Suprapubic skin (tissue), 4 donors: ENCODE data around the gene RHBDL2. TPM values are rescaled to one million over a fixed set of nuclear protein-coding genes. Genes with fewer than 3 reads are reported as not detected.

Experiments
- DNase-seq, 2 donors: peaks; one replicate each; pipeline ENCODE4 v3.0.0-alpha.2; 2019; ENCODE audit warnings: low spot score in 2 of 2
- H3K27ac ChIP-seq: fragments of 200-600 bp; sonication (generic); one replicate; pipeline ENCODE4 v1.5.1; 2019
- H3K27me3 ChIP-seq: fragments of 200-600 bp; sonication (generic); one replicate; pipeline ENCODE4 v1.5.1; 2019
- H3K36me3 ChIP-seq: fragments of 200-600 bp; sonication (generic); one replicate; pipeline ENCODE4 v1.5.1; 2019
- H3K4me1 ChIP-seq: fragments of 200-600 bp; sonication (generic); one replicate; pipeline ENCODE4 v1.5.1; 2019
- H3K4me3 ChIP-seq: fragments of 200-600 bp; sonication (generic); one replicate; pipeline ENCODE4 v1.5.1; 2019; ENCODE audit warnings: mild to moderate bottlenecking
- H3K9me3 ChIP-seq: fragments of 200-600 bp; sonication (generic); one replicate; pipeline ENCODE4 v1.5.1; 2019
- CTCF ChIP-seq, 2 donors: fragments of 200-600 bp in 1 of 2; fragments of 450-650 bp in 1 of 2; sonication (generic) in 1 of 2; IDR thresholded peaks; one replicate each; pipeline ENCODE4 v1.5.1; 2016 to 2019; ENCODE audit warnings: antibody characterized with exemption in 2 of 2, mild to moderate bottlenecking in 1 of 2, moderate library complexity in 1 of 2
- EP300 ChIP-seq: sonication (generic); formaldehyde crosslinking; IDR thresholded peaks from one replicate; pipeline ENCODE4 v1.6.1; 2017; ENCODE audit warnings: antibody characterized with exemption
- POLR2A ChIP-seq, 2 donors: fragments of 450-650 bp; IDR thresholded peaks; one replicate each; pipeline ENCODE4 v1.6.1; 2017; ENCODE audit warnings: antibody characterized with exemption in 2 of 2, mild to moderate bottlenecking in 2 of 2, moderate library complexity in 2 of 2
- POLR2AphosphoS5 ChIP-seq, 3 donors: sonication (generic); formaldehyde crosslinking; IDR thresholded peaks; one replicate each; pipeline ENCODE4 v1.6.1; 2017; ENCODE audit warnings: antibody characterized with exemption in 3 of 3
- WGBS: methylation state at CpG from one replicate; pipeline ENCODE4 v1.1.5; 2018; 5-methylcytosine and 5-hydroxymethylcytosine counted together
- total RNA-seq, 4 donors: library from RNA; depleted of rRNA; stranded (reverse); fragments of >200 nt; gene quantifications; one replicate each; pipeline ENCODE4 v1.1.0, GENCODE V29; 2016

Gene RHBDL2
- total RNA-seq, 4 donors from 2014 or later = 5.9 to 26.6 (median 10.8) TPM

GRCh38 chr1:38953433-38953860 is 11.8 kb upstream of the RHBDL2 start:
- no peaks in the 10 kb centered on the region for H3K36me3 ChIP-seq

GRCh38 chr1:38950553-38950952 is 8.9 kb upstream of the RHBDL2 start:
- DNase-seq = no peak
- no peaks in the 10 kb centered on the region for H3K36me3 ChIP-seq
- H3K9me3 ChIP-seq = no peaks in the 10 kb centered on the region
- peaks cover 13% of the 10 kb centered on the region for H3K4me1 ChIP-seq
- no peak overlapping the region for H3K4me3 ChIP-seq
- no peaks in the 10 kb centered on the region for H3K27me3 ChIP-seq
- H3K27ac ChIP-seq = peak overlapping the region; percentile 86
- no peak for TF ChIP-seq CTCF (IDR thresholded peaks at IDR 0.05)
- no peak for TF ChIP-seq POLR2AphosphoS5 (IDR thresholded peaks at IDR 0.05)
- no peak for TF ChIP-seq EP300
- TF ChIP-seq POLR2A (IDR thresholded peaks at IDR 0.05) = no peak
- WGBS = 31% methylated on average over 2 of the region's 2 CpGs

More at GRCh38 chr1:38953433-38953860, 11.8 kb upstream of the RHBDL2 start:
- no peak for TF ChIP-seq POLR2AphosphoS5 (IDR thresholded peaks at IDR 0.05)
- no peak for TF ChIP-seq CTCF (IDR thresholded peaks at IDR 0.05)
- TF ChIP-seq EP300 = no peak
- TF ChIP-seq POLR2A (IDR thresholded peaks at IDR 0.05) = no peak
- Histone ChIP-seq H3K9me3 (no peaks in the 10 kb centered on the region), H3K4me3 (no peak overlapping the region), H3K4me1 (peaks cover 13% of the 10 kb centered on the region), H3K27ac (no peak overlapping the region), H3K27me3 (no peaks in the 10 kb centered on the region)
- WGBS = 25% methylated on average over 4 of the region's 4 CpGs
- DNase-seq = no peak

GRCh38 chr1:38944547-38944946 is 2.9 kb upstream of the RHBDL2 start:
- WGBS = 95% methylated on average over 4 of the region's 4 CpGs
- TF ChIP-seq EP300 (no peak), POLR2AphosphoS5 (IDR thresholded peaks at IDR 0.05) (no peak), CTCF (IDR thresholded peaks at IDR 0.05) (no peak), POLR2A (IDR thresholded peaks at IDR 0.05) (no peak)

GRCh38 chr1:38942664-38943428 is 1.2 kb upstream of the RHBDL2 start:
- TF ChIP-seq CTCF (IDR thresholded peaks at IDR 0.05) (no peak), POLR2AphosphoS5 (IDR thresholded peaks at IDR 0.05) (no peak), POLR2A (IDR thresholded peaks at IDR 0.05) (no peak), EP300 (no peak)
- no peaks in the 10 kb centered on the region for H3K36me3 ChIP-seq
- no peaks in the 10 kb centered on the region for H3K9me3 ChIP-seq
- H3K27me3 ChIP-seq = no peaks in the 10 kb centered on the region
- no peak overlapping the region for H3K4me3 ChIP-seq
- peaks cover 19% of the 10 kb centered on the region for H3K4me1 ChIP-seq
- no peak for DNase-seq
- WGBS = 94% methylated on average over 10 of the region's 10 CpGs
- no peak overlapping the region for H3K27ac ChIP-seq

More at GRCh38 chr1:38944547-38944946, 2.9 kb upstream of the RHBDL2 start:
- Histone ChIP-seq H3K36me3 (no peaks in the 10 kb centered on the region), H3K27me3 (no peaks in the 10 kb centered on the region), H3K4me1 (peaks cover 19% of the 10 kb centered on the region), H3K27ac (no peak overlapping the region), H3K9me3 (no peaks in the 10 kb centered on the region), H3K4me3 (no peak overlapping the region)
- DNase-seq = no peak

- TF ChIP-seq CTCF (IDR thresholded peaks at IDR 0.05) = no peak
- H3K27me3 ChIP-seq = no peaks in the 10 kb centered on the region
- H3K4me3 ChIP-seq = peak overlapping the region; percentile 46
- no peak for DNase-seq
- no peaks in the 10 kb centered on the region for H3K36me3 ChIP-seq
- H3K27ac ChIP-seq = peak overlapping the region; percentile 47
- H3K9me3 ChIP-seq = no peaks in the 10 kb centered on the region
- H3K4me1 ChIP-seq = peaks cover 19% of the 10 kb centered on the region
- WGBS = 26% methylated on average over 4 of the region's 4 CpGs
Measured at GRCh38 chr1:38941093-38941492, 537 bp downstream of the RHBDL2 start.
